ENCODE measurements around the gene NDUFS6. TPM values are rescaled to one million over a fixed set of nuclear protein-coding genes. Genes with fewer than 3 reads are reported as not detected.

The NDUFS6 gene
- total and polyA plus RNA-seq, 8 donors, result 12.8 to 95.0 (median 86.0) TPM; not detected in 1

DNA sequence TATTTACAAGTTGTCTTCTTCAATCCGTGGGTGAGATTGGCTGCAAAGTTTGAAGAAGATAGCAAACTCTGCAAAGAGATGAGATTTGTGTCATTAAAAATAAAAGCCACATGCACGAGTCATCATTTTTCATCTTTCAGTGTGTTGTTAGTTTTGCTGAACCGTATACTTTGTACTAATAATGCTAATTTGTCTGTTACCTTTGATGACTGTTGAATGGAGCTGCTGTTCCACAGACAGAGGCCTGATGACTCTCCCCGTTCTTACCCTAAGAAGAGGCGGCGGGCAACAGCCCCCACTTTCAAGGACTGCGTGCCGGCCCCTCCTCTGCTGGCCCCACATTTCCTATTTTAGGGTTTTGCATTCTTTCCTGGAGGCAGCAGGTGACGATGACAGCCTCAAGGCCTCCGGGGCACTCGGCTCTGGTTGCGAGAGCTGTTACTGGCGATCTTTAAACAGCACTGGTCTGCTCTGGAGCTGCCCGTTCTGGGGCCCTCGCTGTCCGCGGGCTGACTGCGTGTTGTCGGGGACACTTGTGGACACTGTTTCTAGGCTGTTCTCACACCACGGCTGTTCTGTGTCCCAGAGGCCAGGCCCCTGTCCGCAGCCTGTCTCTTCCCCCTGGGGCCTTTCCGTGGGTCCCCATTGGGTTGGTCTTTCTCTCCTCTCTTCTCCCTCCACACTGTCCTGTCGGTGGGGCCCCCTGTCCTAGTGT is 35.1 kb downstream of the NDUFS6 start:
- Histone ChIP-seq H3K27me3 (peaks cover 0 to 81% (median 16%) of the 10 kb centered on the region in 3 donors), H3K27ac (no peak overlapping the region), H3K4me3 (no peak overlapping the region), H3K9me3 (no peaks in the 10 kb centered on the region), H3K4me1 (no peaks in the 10 kb centered on the region), H3K36me3 (no peaks in the 10 kb centered on the region)
- TF ChIP-seq EP300 (IDR thresholded peaks at IDR 0.05) (no peak), POLR2A (IDR thresholded peaks at IDR 0.05) (no peak), POLR2AphosphoS5 (IDR thresholded peaks at IDR 0.05) (no peak)
- TF ChIP-seq, protein P1, sequence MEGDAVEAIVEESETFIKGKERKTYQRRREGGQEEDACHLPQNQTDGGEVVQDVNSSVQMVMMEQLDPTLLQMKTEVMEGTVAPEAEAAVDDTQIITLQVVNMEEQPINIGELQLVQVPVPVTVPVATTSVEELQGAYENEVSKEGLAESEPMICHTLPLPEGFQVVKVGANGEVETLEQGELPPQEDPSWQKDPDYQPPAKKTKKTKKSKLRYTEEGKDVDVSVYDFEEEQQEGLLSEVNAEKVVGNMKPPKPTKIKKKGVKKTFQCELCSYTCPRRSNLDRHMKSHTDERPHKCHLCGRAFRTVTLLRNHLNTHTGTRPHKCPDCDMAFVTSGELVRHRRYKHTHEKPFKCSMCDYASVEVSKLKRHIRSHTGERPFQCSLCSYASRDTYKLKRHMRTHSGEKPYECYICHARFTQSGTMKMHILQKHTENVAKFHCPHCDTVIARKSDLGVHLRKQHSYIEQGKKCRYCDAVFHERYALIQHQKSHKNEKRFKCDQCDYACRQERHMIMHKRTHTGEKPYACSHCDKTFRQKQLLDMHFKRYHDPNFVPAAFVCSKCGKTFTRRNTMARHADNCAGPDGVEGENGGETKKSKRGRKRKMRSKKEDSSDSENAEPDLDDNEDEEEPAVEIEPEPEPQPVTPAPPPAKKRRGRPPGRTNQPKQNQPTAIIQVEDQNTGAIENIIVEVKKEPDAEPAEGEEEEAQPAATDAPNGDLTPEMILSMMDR (IDR thresholded peaks at IDR 0.05), result no peak
- intact Hi-C loops (cut with DNase I; ENCODE audit: low total_unique reads), result no loop called here
- no peak for DNase-seq
- 70 to 74% (median 73%) methylated on average over 23 of the region's 23 CpGs for WGBS, 5 donors

DNA sequence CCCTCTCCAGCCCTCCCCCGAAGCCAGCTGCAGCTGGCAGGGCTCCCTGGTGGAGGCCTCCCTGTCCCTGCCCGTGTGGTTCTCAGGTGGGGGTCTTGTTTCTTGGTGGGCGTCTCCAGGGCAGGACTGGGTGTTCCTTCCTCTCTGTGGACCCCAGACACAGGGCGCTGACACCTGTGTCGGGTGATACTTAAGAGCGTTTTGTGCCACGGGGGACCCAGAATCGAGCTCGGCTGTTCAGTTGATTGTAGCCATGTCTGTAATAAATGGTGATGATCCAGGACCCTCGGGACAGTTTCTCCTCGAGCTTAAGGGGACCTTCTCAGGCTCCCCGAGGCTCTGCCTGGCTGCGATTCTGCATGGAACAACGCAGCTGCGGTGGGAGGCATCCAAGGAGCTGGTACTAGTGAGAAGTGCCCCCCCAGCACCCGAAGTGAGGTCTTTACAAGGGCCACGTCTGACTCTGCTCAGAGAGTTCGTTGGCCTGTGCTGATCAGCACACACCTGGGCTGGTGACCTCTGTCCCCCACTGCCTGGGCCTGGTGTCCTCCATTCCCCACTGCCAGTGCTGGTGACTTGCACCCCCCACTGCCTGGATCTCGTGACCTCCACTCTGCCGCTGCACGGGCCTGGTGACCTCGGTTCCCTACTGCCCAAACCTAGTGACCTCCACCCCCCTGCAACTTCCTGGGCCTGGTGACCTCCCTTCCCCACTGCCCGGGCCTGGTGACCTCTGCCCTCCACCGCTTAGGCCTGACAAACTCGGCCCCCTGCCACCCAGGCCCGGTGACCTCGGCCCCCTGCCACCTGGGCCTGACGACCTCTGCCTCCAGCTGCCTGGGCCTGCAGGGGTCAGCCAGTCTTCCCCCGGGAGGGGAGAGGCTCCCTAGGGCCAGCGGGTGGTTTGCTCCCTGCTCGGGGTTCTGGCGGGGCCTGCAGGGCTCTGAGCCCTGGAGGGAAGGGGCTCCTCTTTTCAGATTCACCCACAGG is 36.0 kb downstream of the NDUFS6 start:
- Histone ChIP-seq H3K27ac (no peak overlapping the region), H3K9me3 (no peaks in the 10 kb centered on the region), H3K36me3 (no peaks in the 10 kb centered on the region), H3K27me3 (peaks cover 0 to 83% (median 19%) of the 10 kb centered on the region in 3 donors), H3K4me1 (no peaks in the 10 kb centered on the region), H3K4me3 (no peak overlapping the region)
- intact Hi-C loops (cut with DNase I; ENCODE audit: low total_unique reads), result no loop called here
- 69 to 75% (median 72%) methylated on average over 27 to 32 of the region's 32 CpGs for WGBS, 5 donors
- TF ChIP-seq EP300 (IDR thresholded peaks at IDR 0.05) (no peak), POLR2AphosphoS5 (IDR thresholded peaks at IDR 0.05) (no peak), POLR2A (IDR thresholded peaks at IDR 0.05) (no peak)
- TF ChIP-seq, protein P1 (IDR thresholded peaks at IDR 0.05), result no peak
- no peak for DNase-seq

DNA sequence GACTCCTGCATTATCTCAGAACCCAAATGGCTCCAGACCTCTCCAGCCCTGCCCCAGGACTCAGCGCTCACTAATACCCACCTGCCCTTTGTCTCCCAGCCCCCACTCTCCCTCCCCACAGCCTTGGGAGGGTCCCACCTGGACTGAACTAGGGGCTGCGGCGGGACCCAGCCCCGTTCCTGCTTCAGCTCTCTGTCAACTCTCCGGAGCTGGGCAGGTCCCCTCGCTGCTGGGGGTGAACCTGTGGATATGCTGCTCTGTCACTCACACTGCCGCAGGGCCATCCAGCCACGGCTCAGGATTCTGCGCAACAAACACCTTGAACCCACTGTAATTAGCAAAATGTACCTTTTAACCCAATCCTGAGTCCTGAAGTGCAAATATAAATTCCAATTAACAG is 36.8 kb downstream of the NDUFS6 start:
- Histone ChIP-seq H3K4me3 (no peak overlapping the region), H3K27me3 (peaks cover 0 to 83% (median 19%) of the 10 kb centered on the region in 3 donors)
- WGBS, 5 donors, result 68 to 81% (median 73%) methylated on average over 9 of the region's 9 CpGs

DNA sequence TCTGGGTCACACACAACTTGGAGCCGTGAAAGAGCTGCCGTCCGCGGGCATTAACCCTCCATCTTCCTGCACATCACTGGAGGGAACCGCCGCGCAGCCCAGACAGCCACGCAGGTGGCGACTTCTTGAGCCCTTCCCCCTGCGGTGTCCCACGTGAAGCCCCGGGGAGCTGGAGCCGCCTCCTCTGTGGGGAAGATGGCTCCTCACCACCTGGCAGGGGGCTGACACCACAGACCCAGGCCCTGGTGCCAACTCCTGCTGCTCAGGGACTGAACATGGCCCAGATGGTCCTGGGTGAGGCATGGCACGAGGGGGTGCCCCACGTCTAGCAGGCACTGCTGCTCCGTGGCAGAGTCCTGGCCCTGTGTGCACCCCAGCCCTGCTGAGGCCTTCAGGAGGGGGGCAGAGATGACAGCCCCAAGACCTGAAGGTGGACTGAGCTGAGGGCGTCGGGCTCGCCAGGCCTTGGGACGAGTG is 38.9 kb downstream of the NDUFS6 start:
- Histone ChIP-seq H3K4me3 (no peak overlapping the region), H3K9me3 (no peaks in the 10 kb centered on the region), H3K27me3 (peaks cover 0 to 81% (median 28%) of the 10 kb centered on the region in 3 donors), H3K36me3 (no peaks in the 10 kb centered on the region), H3K4me1 (no peaks in the 10 kb centered on the region), H3K27ac (no peak overlapping the region)
- TF ChIP-seq EP300 (IDR thresholded peaks at IDR 0.05) (no peak), POLR2AphosphoS5 (IDR thresholded peaks at IDR 0.05) (no peak), POLR2A (IDR thresholded peaks at IDR 0.05) (no peak)
- TF ChIP-seq, protein P1 (IDR thresholded peaks at IDR 0.05), result no peak
- DNase-seq, result no peak
- intact Hi-C loops (cut with DNase I; ENCODE audit: low total_unique reads), result no loop called here
- WGBS, 5 donors, result 80 to 90% (median 88%) methylated on average over 13 to 20 of the region's 20 CpGs

More for the DNA sequence above, 36.8 kb downstream of the NDUFS6 start:
- no peak for TF ChIP-seq POLR2AphosphoS5 (IDR thresholded peaks at IDR 0.05)
- no peak for TF ChIP-seq EP300 (IDR thresholded peaks at IDR 0.05)
- TF ChIP-seq, protein P1 (IDR thresholded peaks at IDR 0.05), result no peak
- Histone ChIP-seq H3K36me3 (no peaks in the 10 kb centered on the region), H3K9me3 (no peaks in the 10 kb centered on the region), H3K27ac (no peak overlapping the region), H3K4me1 (no peaks in the 10 kb centered on the region)
- intact Hi-C loops (cut with DNase I; ENCODE audit: low total_unique reads), result no loop called here
- no peak for DNase-seq
